ENCODE measurements around the gene GPR4. TPM values are rescaled to one million over a fixed set of nuclear protein-coding genes. Genes with fewer than 3 reads are reported as not detected.

The GPR4 gene
- 1 to 10 TPM in 3 of 6 donors, under 1 TPM in 3; 0.56 to 2.2 (median 0.99) TPM for total RNA-seq
- polyA plus RNA-seq: 1 to 10 TPM; 2.4 to 3.0 TPM

DNA sequence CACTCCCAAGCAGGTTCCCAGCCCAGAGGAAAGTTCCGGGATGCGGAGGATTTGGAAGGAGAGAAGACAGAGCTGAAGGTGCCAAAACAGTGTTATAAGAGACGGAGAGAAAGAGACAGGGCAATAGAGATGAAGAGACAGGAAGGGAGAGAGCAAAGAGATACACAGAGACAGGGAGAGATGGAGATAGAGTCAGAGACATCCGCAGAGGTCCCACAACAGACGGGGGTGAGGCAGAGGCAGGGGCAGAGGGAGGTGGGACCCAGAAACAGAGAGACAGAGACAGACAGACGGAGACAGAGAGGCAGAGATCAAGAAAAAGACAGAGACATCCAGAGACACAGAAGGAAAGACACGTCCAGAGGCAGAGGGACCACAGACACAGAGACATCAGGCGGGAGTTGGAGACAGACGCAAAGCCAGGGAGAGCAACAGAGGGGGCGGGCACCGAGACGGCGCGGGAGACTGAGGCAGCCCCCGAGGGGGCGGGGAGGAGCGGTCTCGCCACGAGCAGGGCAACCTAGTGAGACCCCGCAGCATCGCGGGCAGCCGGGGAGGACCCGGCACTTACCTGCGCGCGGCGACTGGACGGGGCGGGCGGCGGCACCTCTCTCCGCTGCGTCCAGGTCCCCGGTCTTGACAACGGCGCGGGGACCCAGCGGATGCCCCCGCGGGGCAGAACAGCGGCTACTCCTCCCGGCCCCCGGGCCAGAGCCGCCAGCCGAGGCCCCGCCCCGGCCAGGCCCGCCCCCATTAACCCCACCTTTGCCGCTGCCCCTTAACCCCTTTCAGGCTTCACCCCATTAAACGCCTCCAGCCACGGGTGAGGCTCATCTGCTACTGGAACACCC lies at the start of gene GPR4:
Gene GPR4, minus strand, starts transcription at position 689 of the 851 bp plus-strand sequence. CDS start 10,346 bp downstream, outside the sequence.
- peaks cover 0 to 4% (median 0%) of the 10 kb centered on the region in 4 donors for H3K27me3 ChIP-seq
- H3K27ac ChIP-seq: no peak within 1 kb of the TSS
- peak within 1 kb of the TSS in 2 of 4 donors; percentile 17 to 25 for H3K4me3 ChIP-seq
- no peak for DNase-seq
- no peaks in the 10 kb centered on the region for H3K9me3 ChIP-seq
- TF ChIP-seq, protein P1, sequence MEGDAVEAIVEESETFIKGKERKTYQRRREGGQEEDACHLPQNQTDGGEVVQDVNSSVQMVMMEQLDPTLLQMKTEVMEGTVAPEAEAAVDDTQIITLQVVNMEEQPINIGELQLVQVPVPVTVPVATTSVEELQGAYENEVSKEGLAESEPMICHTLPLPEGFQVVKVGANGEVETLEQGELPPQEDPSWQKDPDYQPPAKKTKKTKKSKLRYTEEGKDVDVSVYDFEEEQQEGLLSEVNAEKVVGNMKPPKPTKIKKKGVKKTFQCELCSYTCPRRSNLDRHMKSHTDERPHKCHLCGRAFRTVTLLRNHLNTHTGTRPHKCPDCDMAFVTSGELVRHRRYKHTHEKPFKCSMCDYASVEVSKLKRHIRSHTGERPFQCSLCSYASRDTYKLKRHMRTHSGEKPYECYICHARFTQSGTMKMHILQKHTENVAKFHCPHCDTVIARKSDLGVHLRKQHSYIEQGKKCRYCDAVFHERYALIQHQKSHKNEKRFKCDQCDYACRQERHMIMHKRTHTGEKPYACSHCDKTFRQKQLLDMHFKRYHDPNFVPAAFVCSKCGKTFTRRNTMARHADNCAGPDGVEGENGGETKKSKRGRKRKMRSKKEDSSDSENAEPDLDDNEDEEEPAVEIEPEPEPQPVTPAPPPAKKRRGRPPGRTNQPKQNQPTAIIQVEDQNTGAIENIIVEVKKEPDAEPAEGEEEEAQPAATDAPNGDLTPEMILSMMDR (IDR thresholded peaks at IDR 0.05): no peak
- 5 to 7% methylated on average over 22 to 52 of the region's 52 CpGs for WGBS, 2 donors
- no peak for FAIRE-seq
- peak; percentile 27 to 73 (median 50) for ATAC-seq
- intact Hi-C loops (cut with DNase I): no loop called here
- H3K4me1 ChIP-seq: no peaks in the 10 kb centered on the region
- H3K36me3 ChIP-seq: no peaks in the 10 kb centered on the region

DNA sequence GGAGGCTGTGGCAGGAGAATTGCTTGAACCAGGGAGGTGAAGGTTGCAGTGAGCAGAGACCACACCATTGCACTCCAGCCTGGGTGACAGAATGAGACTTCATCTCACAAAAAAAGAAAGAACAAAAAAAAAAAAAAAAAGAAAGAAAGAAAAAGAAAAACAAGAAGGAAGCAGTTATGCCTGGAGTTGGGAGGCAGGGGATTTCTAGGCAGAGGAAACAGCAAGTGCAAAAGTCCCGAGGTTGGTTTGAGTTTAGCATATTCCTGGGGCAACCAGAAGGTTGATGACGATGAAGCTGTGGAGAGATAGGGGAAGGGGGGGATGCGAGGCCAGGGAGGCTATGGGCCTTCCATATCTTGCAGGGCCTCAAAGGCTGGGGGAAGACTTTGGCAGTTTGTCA lies 48.7 kb upstream of the GPR4 start:
- no peaks in the 10 kb centered on the region for H3K36me3 ChIP-seq
- no peak for FAIRE-seq
- H3K4me1 ChIP-seq: peaks cover 0 to 2% (median 0%) of the 10 kb centered on the region in 3 donors
- ATAC-seq: no peak
- H3K9me3 ChIP-seq: no peaks in the 10 kb centered on the region
- TF ChIP-seq, protein P1 (IDR thresholded peaks at IDR 0.05): no peak
- no peak for DNase-seq
- no peak overlapping the region for H3K4me3 ChIP-seq
- intact Hi-C loops (cut with DNase I): no loop called here
- H3K27me3 ChIP-seq: no peaks in the 10 kb centered on the region
- 77 to 79% methylated on average over 3 of the region's 3 CpGs for WGBS, 2 donors
- no peak overlapping the region for H3K27ac ChIP-seq

- Histone ChIP-seq H3K9me3 (no peaks in the 10 kb centered on the region), H3K36me3 (no peaks in the 10 kb centered on the region), H3K27ac (no peak overlapping the region), H3K27me3 (no peaks in the 10 kb centered on the region), H3K4me3 (peak overlapping the region in 1 of 4 donors; percentile 34), H3K4me1 (peaks cover 5 to 11% (median 8%) of the 10 kb centered on the region in 3 donors)
- 9 to 11% methylated on average over 9 of the region's 9 CpGs for WGBS, 2 donors
- ATAC-seq: no peak
- no peak for DNase-seq
- TF ChIP-seq, protein P1 (IDR thresholded peaks at IDR 0.05): no peak
- FAIRE-seq: no peak
- intact Hi-C loops (cut with DNase I): no loop called here
Observed at GRCh38 chr19:45646345-45646698, 44.3 kb upstream of the GPR4 start.

DNA sequence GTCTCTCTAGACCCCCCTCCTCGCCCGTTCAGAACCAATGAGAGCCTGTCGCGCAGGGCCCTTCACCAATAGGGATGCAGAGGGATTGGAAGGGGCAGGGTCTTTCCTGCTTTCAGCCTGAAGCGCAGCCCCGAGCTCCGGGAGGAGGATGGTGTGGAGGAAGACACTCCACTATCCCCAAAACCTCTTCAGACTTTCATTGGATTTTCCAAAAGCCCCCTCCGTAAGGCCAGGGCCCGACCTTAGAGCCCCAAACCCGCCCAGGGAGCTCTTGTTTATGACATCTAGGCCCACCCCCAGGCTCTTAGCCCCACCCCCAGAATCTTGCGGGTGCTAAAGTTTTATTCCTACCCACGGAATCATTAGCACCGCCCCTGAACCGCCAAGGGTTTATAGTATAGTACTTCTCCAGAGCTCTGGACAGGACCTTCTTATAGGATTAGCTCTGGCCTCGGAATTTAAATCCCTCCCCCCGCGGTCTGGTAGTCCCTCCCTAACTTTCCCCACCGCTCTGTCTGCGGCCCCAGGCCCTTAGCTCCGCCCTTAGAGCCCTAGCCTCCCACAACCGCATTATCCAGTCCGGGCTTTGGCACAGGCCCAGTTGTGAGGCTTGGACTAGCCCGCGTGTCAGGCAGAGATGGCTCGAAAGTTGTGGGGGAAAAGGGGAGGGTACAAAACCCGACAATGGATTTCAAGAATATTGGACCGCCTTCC lies 43.8 kb upstream of the GPR4 start:
- Histone ChIP-seq H3K27me3 (no peaks in the 10 kb centered on the region), H3K27ac (no peak overlapping the region), H3K9me3 (no peaks in the 10 kb centered on the region), H3K4me1 (peaks cover 5 to 15% (median 8%) of the 10 kb centered on the region in 3 donors), H3K4me3 (peak overlapping the region in 1 of 4 donors; percentile 34), H3K36me3 (no peaks in the 10 kb centered on the region)
- intact Hi-C loops (cut with DNase I): no loop called here
- ATAC-seq (peak in 3 of 4 donors; percentile 24 to 57 (median 35)), FAIRE-seq (no peak), DNase-seq (peak; percentile 59 to 89 (median 77))
- TF ChIP-seq, protein P1 (IDR thresholded peaks at IDR 0.05): no peak
- 2 to 4% methylated on average over 27 of the region's 27 CpGs for WGBS, 2 donors

All from pancreas (tissue), 10 donors.